Muscle layer of duodenum (tissue), 2 donors: Measurements from ENCODE around the gene DNAJC10.
"Not testable (repeated sequence)": the region's sequence is repeated elsewhere in the genome, so short reads cannot be mapped to it uniquely, and the experiment has no call there.

ENCODE experiments used
- H3K27ac ChIP-seq: one replicate; pipeline ENCODE4 v1.7.0; 2013; ENCODE audit warnings: mild to moderate bottlenecking, low read length
- H3K27me3 ChIP-seq: one replicate; pipeline ENCODE4 v1.7.0; 2013; ENCODE audit warnings: low read depth, mild to moderate bottlenecking, control low read depth, low read length
- H3K36me3 ChIP-seq, 2 donors: one replicate each; pipeline ENCODE4 v1.7.0; 2013; ENCODE audit warnings: low read length in 2 of 2, control low read depth in 1 of 2, mild to moderate bottlenecking in 1 of 2; ENCODE audit not compliant: insufficient read depth in 2 of 2, control insufficient read depth in 1 of 2
- H3K4me1 ChIP-seq, 2 donors: one replicate each; pipeline ENCODE4 v1.7.0; 2013; ENCODE audit warnings: low read length in 2 of 2, mild to moderate bottlenecking in 2 of 2, control low read depth in 1 of 2, moderate library complexity in 1 of 2; ENCODE audit not compliant: insufficient read depth in 2 of 2, control insufficient read depth in 1 of 2
- H3K4me3 ChIP-seq, 2 donors: one replicate each; pipeline ENCODE4 v1.7.0; 2013; ENCODE audit warnings: low read length in 2 of 2, low read depth in 1 of 2, mild to moderate bottlenecking in 1 of 2
- H3K9me3 ChIP-seq, 2 donors: one replicate each; pipeline ENCODE4 v1.7.0; 2013; ENCODE audit warnings: low read length in 2 of 2, control low read depth in 1 of 2, mild to moderate bottlenecking in 1 of 2; ENCODE audit not compliant: control insufficient read depth in 1 of 2
- donor health status: healthy.

DNAJC10 gene

GRCh38 chr2:182726473-182726872 is 10.4 kb downstream of the DNAJC10 start:
- Histone ChIP-seq H3K4me3 (no peak overlapping the region), H3K36me3 (peaks cover 19 to 21% of the 10 kb centered on the region in 2 donors), H3K4me1 (no peaks in the 10 kb centered on the region), H3K27ac (no peak overlapping the region), H3K27me3 (no peaks in the 10 kb centered on the region), H3K9me3 (no peaks in the 10 kb centered on the region)

GRCh38 chr2:182728014-182728413 is 12.0 kb downstream of the DNAJC10 start:
- Histone ChIP-seq H3K9me3 (no peaks in the 10 kb centered on the region), H3K27ac (no peak overlapping the region), H3K4me3 (no peak overlapping the region), H3K36me3 (peaks cover 24 to 28% of the 10 kb centered on the region in 2 donors), H3K4me1 (no peaks in the 10 kb centered on the region), H3K27me3 (no peaks in the 10 kb centered on the region)

- Histone ChIP-seq H3K4me1 (no peaks in the 10 kb centered on the region), H3K27me3 (no peaks in the 10 kb centered on the region), H3K4me3 (no peak overlapping the region), H3K36me3 (peaks cover 22 to 29% of the 10 kb centered on the region in 2 donors), H3K9me3 (no peaks in the 10 kb centered on the region), H3K27ac (no peak overlapping the region)
Observed at GRCh38 chr2:182729710-182730339, 13.8 kb downstream of the DNAJC10 start.

- no peaks in the 10 kb centered on the region for H3K27me3 ChIP-seq
- no peaks in the 10 kb centered on the region for H3K9me3 ChIP-seq
- peaks cover 16 to 32% of the 10 kb centered on the region in 2 donors for H3K36me3 ChIP-seq
Observed at GRCh38 chr2:182730486-182730885, 14.4 kb downstream of the DNAJC10 start.

GRCh38 chr2:182732736-182733135 is 16.7 kb downstream of the DNAJC10 start:
- no peak overlapping the region for H3K4me3 ChIP-seq
- no peak overlapping the region for H3K27ac ChIP-seq
- H3K4me1 ChIP-seq = no peaks in the 10 kb centered on the region
- peaks cover 23 to 43% of the 10 kb centered on the region in 2 donors for H3K36me3 ChIP-seq
- no peaks in the 10 kb centered on the region for H3K27me3 ChIP-seq
- H3K9me3 ChIP-seq = no peaks in the 10 kb centered on the region

More at GRCh38 chr2:182730486-182730885, 14.4 kb downstream of the DNAJC10 start:
- Histone ChIP-seq H3K4me3 (no peak overlapping the region), H3K27ac (no peak overlapping the region), H3K4me1 (no peaks in the 10 kb centered on the region)

- Histone ChIP-seq H3K36me3 (peaks cover 26 to 48% of the 10 kb centered on the region in 2 donors), H3K27ac (no peak overlapping the region), H3K4me1 (no peaks in the 10 kb centered on the region), H3K27me3 (no peaks in the 10 kb centered on the region), H3K9me3 (no peaks in the 10 kb centered on the region), H3K4me3 (no peak overlapping the region)
Observed at GRCh38 chr2:182733572-182733971, 17.5 kb downstream of the DNAJC10 start.

- H3K27me3 ChIP-seq, H3K4me1 ChIP-seq, H3K4me3 ChIP-seq, H3K9me3 ChIP-seq, H3K27ac ChIP-seq: not testable (repeated sequence)
- H3K36me3 ChIP-seq = peaks cover 28 to 37% of the 10 kb centered on the region in 2 donors
Observed at GRCh38 chr2:182736856-182737255, 20.8 kb downstream of the DNAJC10 start.

GRCh38 chr2:182740701-182741100 is 24.6 kb downstream of the DNAJC10 start:
- no peak overlapping the region for H3K4me3 ChIP-seq
- no peaks in the 10 kb centered on the region for H3K4me1 ChIP-seq
- H3K36me3 ChIP-seq = peaks cover 46 to 48% of the 10 kb centered on the region in 2 donors
- H3K27me3 ChIP-seq = no peaks in the 10 kb centered on the region
- H3K9me3 ChIP-seq = no peaks in the 10 kb centered on the region
- no peak overlapping the region for H3K27ac ChIP-seq

- Histone ChIP-seq H3K27me3 (no peaks in the 10 kb centered on the region), H3K36me3 (peaks cover 42 to 44% of the 10 kb centered on the region in 2 donors), H3K27ac (no peak overlapping the region), H3K4me1 (no peaks in the 10 kb centered on the region), H3K9me3 (no peaks in the 10 kb centered on the region), H3K4me3 (no peak overlapping the region)
Observed at GRCh38 chr2:182741620-182742019, 25.6 kb downstream of the DNAJC10 start.

- Histone ChIP-seq H3K27ac (no peak overlapping the region), H3K4me3 (no peak overlapping the region), H3K4me1 (no peaks in the 10 kb centered on the region), H3K9me3 (no peaks in the 10 kb centered on the region), H3K27me3 (no peaks in the 10 kb centered on the region), H3K36me3 (peaks cover 30% of the 10 kb centered on the region in 2 donors)
Observed at GRCh38 chr2:182744490-182744889, 28.4 kb downstream of the DNAJC10 start.

GRCh38 chr2:182745061-182745460 is 29.0 kb downstream of the DNAJC10 start:
- Histone ChIP-seq H3K27me3 (no peaks in the 10 kb centered on the region), H3K27ac (no peak overlapping the region), H3K4me1 (no peaks in the 10 kb centered on the region), H3K4me3 (no peak overlapping the region), H3K36me3 (peaks cover 34 to 35% of the 10 kb centered on the region in 2 donors), H3K9me3 (no peaks in the 10 kb centered on the region)

- peaks cover 33 to 36% of the 10 kb centered on the region in 2 donors for H3K36me3 ChIP-seq
Observed at GRCh38 chr2:182745894-182746293, 29.8 kb downstream of the DNAJC10 start.

More at GRCh38 chr2:182745894-182746293, 29.8 kb downstream of the DNAJC10 start:
- not testable (repeated sequence) for H3K4me1 ChIP-seq, H3K9me3 ChIP-seq, H3K27me3 ChIP-seq, H3K27ac ChIP-seq, H3K4me3 ChIP-seq
